GM19395 (cell line): Measurements from ENCODE around the gene HOXA10.

Source experiments
- ATAC-seq: cut with Tn5 transposase; IDR thresholded peaks from one replicate; pipeline ENCODE4 v1.9.1; 2021; ENCODE audit warnings: mild to moderate bottlenecking, moderate library complexity; ENCODE audit not compliant: unreplicated experiment

HOXA10 gene

GRCh38 chr7:27191833-27192545 lies 17.9 kb upstream of the HOXA10 start:
- no peak for ATAC-seq

- ATAC-seq, result no peak
Measured at GRCh38 chr7:27191161-27191731, 17.1 kb upstream of the HOXA10 start.

GRCh38 chr7:27189997-27190748 lies 16.1 kb upstream of the HOXA10 start:
- ATAC-seq, result no peak

- ATAC-seq, result no peak
Measured at GRCh38 chr7:27189295-27189996, 15.3 kb upstream of the HOXA10 start.

- ATAC-seq, result no peak
Measured at GRCh38 chr7:27188386-27189294, 14.5 kb upstream of the HOXA10 start.

GRCh38 chr7:27187475-27188385 lies 13.6 kb upstream of the HOXA10 start:
- no peak for ATAC-seq

GRCh38 chr7:27186668-27187474 lies 12.8 kb upstream of the HOXA10 start:
- ATAC-seq, result no peak

GRCh38 chr7:27185854-27186667 lies 11.9 kb upstream of the HOXA10 start:
- ATAC-seq, result no peak

- ATAC-seq, result no peak
Measured at GRCh38 chr7:27185013-27185853, 11.1 kb upstream of the HOXA10 start, which contains the start of gene HOXA11. Gene HOXA11, minus strand, starts transcription at chr7:27185232. Its CDS starts 88 bp downstream, at chr7:27185144.

GRCh38 chr7:27184337-27185012 lies 10.4 kb upstream of the HOXA10 start:
- ATAC-seq, result no peak

- no peak for ATAC-seq
Measured at GRCh38 chr7:27183682-27184336, 9.7 kb upstream of the HOXA10 start.

GRCh38 chr7:27182861-27183681 lies 9.0 kb upstream of the HOXA10 start:
- ATAC-seq, result no peak

- ATAC-seq, result no peak
Measured at GRCh38 chr7:27182285-27182841, 8.2 kb upstream of the HOXA10 start.

- ATAC-seq, result no peak
Measured at GRCh38 chr7:27181795-27182275, 7.7 kb upstream of the HOXA10 start.
